OCI-LY7 (cell line): ENCODE measurements around the gene CD28. TPM values are rescaled to one million over a fixed set of nuclear protein-coding genes. Genes with fewer than 3 reads are reported as not detected.

Experiments
- Bru-seq: library from RNA; stranded (reverse); fragments of 400-500 nt; gene quantifications from one replicate; lab custom pipeline; 2021; lab: Mats Ljungman, UMichigan
- BruChase-seq, 2 experiments: library from RNA; stranded (reverse); fragments of 400-500 nt; gene quantifications; one replicate each; lab custom pipeline; 2021; lab: Mats Ljungman, UMichigan
- BruUV-seq: library from RNA; stranded (reverse); fragments of 400-500 nt; replicated peaks from 2 replicates; lab custom pipeline; 2021; lab: Mats Ljungman, UMichigan
- CTCF ChIA-PET: fragments of 300-600 bp; sonication (Branson Sonifier 250); formaldehyde crosslinking; loops from one replicate; lab custom pipeline; 2022; ENCODE audit warnings: antibody characterized with exemption; ENCODE audit not compliant: unreplicated experiment; lab: Charles Lee
- POLR2A ChIA-PET: fragments of 300-600 bp; sonication (Branson Sonifier 250); formaldehyde crosslinking; loops from one replicate; lab custom pipeline; 2022; ENCODE audit warnings: antibody characterized with exemption; lab: Charles Lee
- DNase-seq: peaks from one replicate; pipeline ENCODE4 v3.0.0-alpha.2; 2015; ENCODE audit warnings: low spot score
- H2AFZ ChIP-seq: fragments of 200-600 bp; sonication (generic), shearing (Covaris generic); 2 replicates; pipeline ENCODE4 v1.6.1; 2014; ENCODE audit warnings: mild to moderate bottlenecking, antibody characterized with exemption, low read length, moderate library complexity
- H3K27ac ChIP-seq: fragments of 200-600 bp; sonication (generic); 2 replicates; pipeline ENCODE4 v1.5.1; 2014; ENCODE audit warnings: mixed run types, low read depth, mild to moderate bottlenecking, moderate library complexity, low read length, inconsistent platforms; ENCODE audit not compliant: poor library complexity, severe bottlenecking
- H3K36me3 ChIP-seq: fragments of 200-600 bp; sonication (generic); 2 replicates; pipeline ENCODE4 v1.6.1; 2014; ENCODE audit warnings: mild to moderate bottlenecking, antibody characterized with exemption, low read length, moderate library complexity, mixed read lengths; ENCODE audit not compliant: insufficient read depth
- H3K4me1 ChIP-seq: fragments of 200-600 bp; sonication (generic); 2 replicates; pipeline ENCODE4 v1.5.1; 2014; ENCODE audit warnings: mild to moderate bottlenecking, low read length; ENCODE audit not compliant: insufficient read depth, poor library complexity, severe bottlenecking
- H3K4me2 ChIP-seq: fragments of 200-600 bp; sonication (generic); 2 replicates; pipeline ENCODE4 v1.6.1; 2014; ENCODE audit warnings: mild to moderate bottlenecking, low read length
- H3K4me3 ChIP-seq: fragments of 200-600 bp; sonication (generic); 2 replicates; pipeline ENCODE4 v1.5.1; 2014; ENCODE audit warnings: mild to moderate bottlenecking, low read depth, low read length; ENCODE audit not compliant: poor library complexity, severe bottlenecking
- H3K79me2 ChIP-seq: fragments of 200-600 bp; sonication (generic); 2 replicates; pipeline ENCODE4 v1.6.1; 2016; ENCODE audit warnings: low read depth, mild to moderate bottlenecking, low read length, moderate library complexity, mixed read lengths; ENCODE audit not compliant: insufficient read depth
- H3K9me2 ChIP-seq: fragments of 200-600 bp; sonication (generic); 2 replicates; pipeline ENCODE4 v1.6.1; 2016; ENCODE audit warnings: mild to moderate bottlenecking, low read length, mixed read lengths; ENCODE audit not compliant: insufficient read depth
- H3K9me3 ChIP-seq: fragments of 200-600 bp; sonication (generic); 2 replicates; pipeline ENCODE4 v1.6.1; 2014; ENCODE audit warnings: mild to moderate bottlenecking, mixed run types, low read length, mixed read lengths
- H4K20me1 ChIP-seq: fragments of 200-600 bp; sonication (generic); 2 replicates; pipeline ENCODE4 v1.6.1; 2014; ENCODE audit warnings: mild to moderate bottlenecking, antibody characterized with exemption, low read length, moderate library complexity, mixed read lengths; ENCODE audit not compliant: insufficient read depth
- EZH2phosphoT487 ChIP-seq: fragments of 200-600 bp; sonication (generic); IDR thresholded peaks from 2 replicates; pipeline ENCODE4 v1.6.1; 2018; ENCODE audit warnings: low read depth, borderline replicate concordance, mild to moderate bottlenecking, mixed run types, antibody characterized with exemption, low read length, moderate library complexity, mixed read lengths
- intact Hi-C: fragments of 100-400 bp; cut with micrococcal nuclease; formaldehyde crosslinking; loops from one replicate; pipeline ENCODE4 v1.10.0; 2022; ENCODE audit not compliant: unreplicated experiment
- long read RNA-seq: library from polyadenylated mRNA; stranded (forward); transcript quantifications from one replicate; pipeline ENCODE4 v2.0.0, GENCODE V29; 2022
- total RNA-seq, 2 experiments: library from RNA; depleted of rRNA in 1 of 2; stranded (reverse); fragments of >200 nt in 1 of 2; shearing (Covaris generic) in 1 of 2; gene quantifications; 2 replicates each; pipeline ENCODE4 v1.2.3, GENCODE V29; 2014 to 2022
- TF ChIP-seq, protein P1 (sequence below): fragments of 200-600 bp; sonication (generic); conservative IDR thresholded peaks from 2 replicates; pipeline ENCODE4 v1.5.1; 2014; ENCODE audit warnings: mild to moderate bottlenecking, antibody characterized with exemption, low read length, moderate library complexity, mixed read lengths

The CD28 gene
- total RNA-seq (2014; rRNA removed; shearing (Covaris generic)) (0.49 and 0.92 TPM in 2 replicates), total RNA-seq (2022) (22.3 and 44.6 TPM in 2 replicates), Bru-seq, nascent RNA (percentile 96 among the genes with signal in this experiment), BruChase-seq, experiment 1, labeled RNA remaining after a 6-hour chase (percentile 82 among the genes with signal in this experiment), BruChase-seq, experiment 2, labeled RNA remaining after a 2-hour chase (percentile 93 among the genes with signal in this experiment)
- long read RNA-seq, full-length matches to known transcripts: 32 of 48 reads
- long read RNA-seq, partial matches to known transcripts: 2 of 48 reads
- long read RNA-seq, other reads (novel, unspliced or antisense): 14 of 48 reads

DNA sequence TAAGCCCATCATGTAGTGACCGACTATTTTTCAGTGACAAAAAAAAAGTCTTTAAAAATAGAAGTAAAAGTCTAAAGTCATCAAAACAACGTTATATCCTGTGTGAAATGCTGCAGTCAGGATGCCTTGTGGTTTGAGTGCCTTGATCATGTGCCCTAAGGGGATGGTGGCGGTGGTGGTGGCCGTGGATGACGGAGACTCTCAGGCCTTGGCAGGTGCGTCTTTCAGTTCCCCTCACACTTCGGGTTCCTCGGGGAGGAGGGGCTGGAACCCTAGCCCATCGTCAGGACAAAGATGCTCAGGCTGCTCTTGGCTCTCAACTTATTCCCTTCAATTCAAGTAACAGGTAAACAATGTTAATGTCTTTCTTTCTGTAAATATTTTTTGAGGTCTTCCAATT lies at the start of gene CD28:
Gene CD28, plus strand, starts transcription at position 237 of the 400 bp plus-strand sequence. Its CDS starts 58 bp downstream, at position 295.
- TF ChIP-seq EZH2phosphoT487: no peak
- TF ChIP-seq, protein P1, sequence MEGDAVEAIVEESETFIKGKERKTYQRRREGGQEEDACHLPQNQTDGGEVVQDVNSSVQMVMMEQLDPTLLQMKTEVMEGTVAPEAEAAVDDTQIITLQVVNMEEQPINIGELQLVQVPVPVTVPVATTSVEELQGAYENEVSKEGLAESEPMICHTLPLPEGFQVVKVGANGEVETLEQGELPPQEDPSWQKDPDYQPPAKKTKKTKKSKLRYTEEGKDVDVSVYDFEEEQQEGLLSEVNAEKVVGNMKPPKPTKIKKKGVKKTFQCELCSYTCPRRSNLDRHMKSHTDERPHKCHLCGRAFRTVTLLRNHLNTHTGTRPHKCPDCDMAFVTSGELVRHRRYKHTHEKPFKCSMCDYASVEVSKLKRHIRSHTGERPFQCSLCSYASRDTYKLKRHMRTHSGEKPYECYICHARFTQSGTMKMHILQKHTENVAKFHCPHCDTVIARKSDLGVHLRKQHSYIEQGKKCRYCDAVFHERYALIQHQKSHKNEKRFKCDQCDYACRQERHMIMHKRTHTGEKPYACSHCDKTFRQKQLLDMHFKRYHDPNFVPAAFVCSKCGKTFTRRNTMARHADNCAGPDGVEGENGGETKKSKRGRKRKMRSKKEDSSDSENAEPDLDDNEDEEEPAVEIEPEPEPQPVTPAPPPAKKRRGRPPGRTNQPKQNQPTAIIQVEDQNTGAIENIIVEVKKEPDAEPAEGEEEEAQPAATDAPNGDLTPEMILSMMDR: no peak
- BruUV-seq: no TSS peak
- Histone ChIP-seq H3K27ac (peak within 1 kb of the TSS; percentile 83), H3K9me3 (peaks cover 12% of the 10 kb centered on the region), H3K4me3 (peak within 1 kb of the TSS; percentile 71), H3K4me1 (peaks cover 70% of the 10 kb centered on the region), H3K9me2 (no peaks in the 10 kb centered on the region), H3K4me2 (peak within 1 kb of the TSS; percentile 69), H3K79me2 (peaks cover 49% of the 10 kb centered on the region), H2AFZ (peak within 1 kb of the TSS; percentile 53; the same call in 1 of the 2 replicates), H3K36me3 (peaks cover 19% of the 10 kb centered on the region), H4K20me1 (no peaks in the 10 kb centered on the region)
- intact Hi-C loops: loop anchor here (1.0 to 5.0 kb wide), 7 partner anchors 16 to 174 kb away; no protein-coding TSS in a partner anchor
- CTCF ChIA-PET: interaction anchor here (0.8 to 1.2 kb wide), 3 partner anchors 15 to 109 kb away, joined by 3 read pairs; no protein-coding TSS in a partner anchor
- POLR2A ChIA-PET: interaction anchor here (0.5 to 4.9 kb wide), 19 partner anchors 10 to 1056 kb away, joined by 3 to 62 read pairs (median 5); no protein-coding TSS in a partner anchor
- DNase-seq: peak; percentile 98

DNA sequence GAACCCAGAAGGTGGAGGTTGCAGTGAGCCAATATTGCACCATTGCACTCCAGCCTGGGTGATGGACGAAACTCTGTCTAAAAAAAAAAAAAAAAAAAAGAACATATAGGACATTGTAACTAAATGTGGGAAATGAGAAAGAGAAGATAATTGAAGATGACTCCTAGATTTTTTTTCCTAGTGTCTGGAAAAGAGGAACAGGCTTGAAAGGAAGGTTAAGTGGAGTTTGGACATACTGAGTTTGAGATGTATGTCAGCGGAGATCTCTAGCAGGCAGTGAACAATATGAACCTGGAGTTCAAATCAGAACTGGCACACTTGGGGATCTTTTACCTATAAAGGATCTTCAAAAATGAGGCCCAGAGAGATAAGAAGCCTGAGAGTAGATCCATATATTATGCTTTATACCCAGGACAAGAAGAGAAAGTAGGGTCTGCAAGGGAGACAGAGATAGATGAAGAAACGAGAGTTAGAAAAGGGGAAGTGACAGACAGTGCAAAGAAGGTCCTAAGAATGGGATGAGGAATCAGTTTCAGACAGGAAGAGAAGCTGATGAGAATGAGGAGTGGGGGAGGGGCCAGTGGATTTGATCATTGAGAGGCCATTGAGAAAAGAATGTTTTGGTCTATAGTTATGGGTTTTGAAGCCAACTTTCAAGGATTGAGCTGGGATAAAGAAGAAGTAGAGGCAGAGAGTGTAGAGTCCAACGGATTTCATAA lies 46.9 kb upstream of the CD28 start:
- CTCF ChIA-PET: no interaction called here
- H4K20me1 ChIP-seq: no peaks in the 10 kb centered on the region
- no peaks in the 10 kb centered on the region for H3K79me2 ChIP-seq
- H3K9me3 ChIP-seq: no peaks in the 10 kb centered on the region
- POLR2A ChIA-PET: interaction anchor here (0.7 to 1.1 kb wide), 2 partner anchors 35 to 38 kb away, joined by 3 to 4 read pairs; no protein-coding TSS in a partner anchor
- H3K36me3 ChIP-seq: no peaks in the 10 kb centered on the region
- DNase-seq: peak; percentile 82
- BruUV-seq: no TSS peak
- peak overlapping the region; percentile 49 for H3K4me2 ChIP-seq
- H3K9me2 ChIP-seq: no peaks in the 10 kb centered on the region
- intact Hi-C loops: loop anchor here (1.0 to 10.0 kb wide), 4 partner anchors 29 to 422 kb away; partner anchors contain the start of genes ABI2, CD28 and CYP20A1
- peak overlapping the region; percentile 69 for H3K27ac ChIP-seq
- peak overlapping the region; percentile 40 for H3K4me3 ChIP-seq
- peak overlapping the region; percentile 50; the same call in 1 of the 2 replicates for H2AFZ ChIP-seq
- peaks cover 96% of the 10 kb centered on the region for H3K4me1 ChIP-seq
- TF ChIP-seq, protein P1: no peak
- no peak for TF ChIP-seq EZH2phosphoT487
